ENCODE measurements around the gene KRTAP9-6. TPM values are rescaled to one million over a fixed set of nuclear protein-coding genes. Genes with fewer than 3 reads are reported as not detected.

KRTAP9-6 gene
- total and polyA plus RNA-seq, 2 of the 13 experiments (the other 11 are each of a cell fraction or from before 2014, with no cell fraction given): not detected

GRCh38 chr17:41215681-41216080, 49.5 kb upstream of the KRTAP9-6 start:
- intact Hi-C loops (cut with micrococcal nuclease; ENCODE audit: unreplicated experiment): no loop called here
- H3K27me3 ChIP-seq (ENCODE audit: control insufficient read depth in 1 of 2, insufficient read depth in 2 of 2, low read length in 2 of 2): peaks cover 0 to 17% of the 10 kb centered on the region in 2 experiments; a peak in 2 of 5 replicates
- no peaks in the 10 kb centered on the region for H3K9me3 ChIP-seq (ENCODE audit: low read length)
- H3K79me2 ChIP-seq (ENCODE audit: insufficient read depth, low read length): no peaks in the 10 kb centered on the region
- no peak overlapping the region for H3K9ac ChIP-seq (ENCODE audit: insufficient read depth, low read depth, low read length)
- FAIRE-seq (no peak), ATAC-seq (no peak), DNase-seq (ENCODE audit: low spot score) (no peak)
- TF ChIP-seq TP53 (CRISPR knock-in tag; conservative IDR thresholded peaks at IDR 0.05): no peak
- TF ChIP-seq ZNF512 (CRISPR knock-in tag; IDR thresholded peaks at IDR 0.05): no peak
- TF ChIP-seq NKX3-1 (CRISPR knock-in tag; IDR thresholded peaks at IDR 0.05): no peak
- TF ChIP-seq ZNF557 (CRISPR knock-in tag; IDR thresholded peaks at IDR 0.05): no peak
- TF ChIP-seq ONECUT2 (CRISPR knock-in tag; IDR thresholded peaks at IDR 0.05): no peak
- no peak for TF ChIP-seq MTF1 (CRISPR knock-in tag; IDR thresholded peaks at IDR 0.05)
- no peak for TF ChIP-seq ZNF280D (CRISPR knock-in tag; IDR thresholded peaks at IDR 0.05)
- no peak for TF ChIP-seq ZNF121 (CRISPR knock-in tag; IDR thresholded peaks at IDR 0.05)
- no peak for TF ChIP-seq ZNF629 (CRISPR knock-in tag; conservative IDR thresholded peaks at IDR 0.05)
- no peak for TF ChIP-seq XRCC5 (optimal IDR thresholded peaks at IDR 0.05; ENCODE audit: low read length)
- TF ChIP-seq MYPOP (CRISPR knock-in tag; IDR thresholded peaks at IDR 0.05): no peak
- no peak for TF ChIP-seq MXI1 (IDR thresholded peaks at IDR 0.05; ENCODE audit: borderline replicate concordance, low read depth, low read length)
- no peak for TF ChIP-seq ZNF552 (CRISPR knock-in tag; IDR thresholded peaks at IDR 0.05; ENCODE audit: borderline replicate concordance)
- no peak overlapping the region for H2AFZ ChIP-seq (ENCODE audit: low read length)
- 0% methylated on average over 1 of the region's 1 CpG for WGBS (ENCODE audit: low lambda C conversion rate)
- no peaks in the 10 kb centered on the region for H3K36me3 ChIP-seq (replicated peaks in 1 of 2; ENCODE audit: control insufficient read depth in 1 of 2, insufficient read depth in 2 of 2, low read length in 2 of 2)
- POLR2A ChIA-PET: no interaction called here
- no peaks in the 10 kb centered on the region for H4K20me1 ChIP-seq (ENCODE audit: insufficient read depth, low read length)
- in situ Hi-C loops (cut with HindIII; ENCODE audit: extremely low pct_ligation_motif_present, low pct_unique_long_range_greater_than_20kb): no loop called here
- H3K4me1 ChIP-seq (ENCODE audit: insufficient read depth, low read length): peaks cover 6% of the 10 kb centered on the region; the same call in 1 of the 2 replicates
- H3K4me3 ChIP-seq (replicated peaks in 1 of 3; ENCODE audit: insufficient read depth in 1 of 3, low read depth in 2 of 3, low read length in 3 of 3): no peak overlapping the region
- no peak overlapping the region for H3K27ac ChIP-seq (ENCODE audit: extremely low read length, insufficient read depth, low read length)
- H3K4me2 ChIP-seq (ENCODE audit: low read depth, low read length): no peak overlapping the region
- no TSS peak for BruUV-seq (replicated peaks)
- CTCF ChIA-PET (ENCODE audit: low intra/inter-chr PET ratio, low total read pairs): no interaction called here
